NOMO-1 treated with DMSO at 0.1 percent for 48 hours (cell line): ENCODE results near the gene DOLPP1.
"Not testable (repeated sequence)": the region's sequence is repeated elsewhere in the genome, so short reads cannot be mapped to it uniquely, and the experiment has no call there.

Source experiments
- DNase-seq: peaks from one replicate; lab custom pipeline; 2025; ENCODE audit not compliant: unreplicated experiment; lab: John Stamatoyannopoulos, UW

Gene DOLPP1, protein sequence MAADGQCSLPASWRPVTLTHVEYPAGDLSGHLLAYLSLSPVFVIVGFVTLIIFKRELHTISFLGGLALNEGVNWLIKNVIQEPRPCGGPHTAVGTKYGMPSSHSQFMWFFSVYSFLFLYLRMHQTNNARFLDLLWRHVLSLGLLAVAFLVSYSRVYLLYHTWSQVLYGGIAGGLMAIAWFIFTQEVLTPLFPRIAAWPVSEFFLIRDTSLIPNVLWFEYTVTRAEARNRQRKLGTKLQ

DNA sequence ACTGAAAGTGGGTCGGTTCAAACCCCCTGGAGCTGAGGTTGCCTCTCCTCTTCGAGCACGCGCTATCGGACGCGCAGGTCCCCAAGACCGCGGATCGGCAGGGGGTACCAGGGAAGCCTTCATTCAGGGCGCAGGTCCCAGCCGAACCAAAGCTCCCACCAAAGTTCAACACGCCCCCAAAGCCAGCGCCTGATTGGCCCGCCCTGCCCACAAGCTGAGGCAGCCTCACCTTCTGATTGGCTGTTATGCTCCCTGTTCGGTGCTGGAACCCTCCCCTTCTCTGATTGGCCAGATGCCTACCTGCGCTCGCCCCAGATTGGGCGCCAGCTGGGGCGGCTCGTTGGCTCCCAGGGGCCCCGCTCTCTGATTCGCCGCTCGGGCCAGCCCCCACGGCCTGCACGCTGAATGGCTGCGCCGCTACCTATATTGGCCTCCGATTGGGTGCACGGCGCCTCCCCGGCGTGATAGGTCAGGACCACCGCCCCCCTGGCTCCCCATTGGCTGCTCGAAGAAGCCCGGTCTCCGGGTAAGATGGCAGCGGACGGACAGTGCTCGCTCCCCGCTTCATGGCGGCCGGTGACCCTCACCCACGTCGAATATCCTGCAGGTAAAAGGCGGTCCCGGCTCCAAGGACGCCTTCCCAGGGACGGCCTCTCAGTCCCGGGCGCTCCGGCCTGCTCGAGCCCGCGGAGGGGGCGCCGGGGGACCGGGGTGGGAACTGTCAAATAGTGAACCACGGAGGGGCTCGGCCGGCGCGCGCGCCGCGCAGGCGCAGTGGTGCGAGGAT, at the start of gene DOLPP1:
DOLPP1 (plus strand) TSS at position 511 of the 787 bp plus-strand sequence; CDS start at position 532, 21 bp downstream.
- peak; percentile 95 for DNase-seq

DNA sequence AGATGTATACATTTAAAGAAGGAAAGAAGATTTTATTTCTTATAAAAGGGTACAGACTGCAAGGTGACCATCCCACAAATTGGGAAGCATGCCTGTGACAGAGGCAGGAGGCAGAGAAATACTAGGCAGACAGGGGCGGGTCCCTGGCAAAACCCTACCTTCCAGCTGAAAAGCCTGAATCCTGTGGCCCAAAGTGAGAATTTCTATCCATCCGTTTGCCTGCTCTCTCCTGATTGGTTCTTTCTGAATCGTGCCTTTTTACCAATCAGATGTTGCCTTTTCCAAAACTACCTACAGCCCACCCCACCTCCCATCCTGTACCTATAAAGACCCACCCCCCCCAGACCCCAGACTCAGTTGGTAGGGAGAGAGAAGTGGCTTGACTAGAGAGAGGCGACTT, 49.4 kb upstream of the DOLPP1 start:
- no peak for DNase-seq

DNA sequence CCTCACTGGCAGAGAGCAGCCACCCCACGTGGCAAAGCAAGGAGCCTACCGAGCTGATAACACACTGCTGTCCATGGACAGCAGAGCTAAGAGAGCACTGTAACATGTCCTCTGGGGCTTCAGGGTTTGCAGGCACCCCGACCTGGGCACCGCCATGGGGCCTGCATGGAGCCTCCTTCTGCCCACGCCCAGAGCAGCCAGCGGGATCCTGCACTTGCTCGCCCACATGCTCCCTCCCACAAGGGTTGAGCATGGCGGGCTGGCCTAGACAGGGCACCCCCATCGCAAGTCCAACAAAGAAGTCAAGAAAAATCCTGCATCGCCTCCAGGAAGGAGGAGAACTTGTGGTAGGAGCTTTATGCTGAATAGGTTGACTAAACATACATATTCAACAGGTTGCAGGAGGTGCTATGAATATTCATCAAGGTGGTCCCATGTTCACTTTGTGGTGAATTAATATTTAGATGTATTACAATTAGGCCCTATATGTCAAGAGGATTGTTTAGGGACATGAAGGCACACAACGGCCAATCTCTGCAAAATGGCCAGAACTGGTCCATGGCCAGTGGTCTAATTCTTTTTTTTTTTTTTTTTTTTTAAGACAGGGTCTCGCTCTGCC, 48.3 kb upstream of the DOLPP1 start:
- DNase-seq = no peak

DNA sequence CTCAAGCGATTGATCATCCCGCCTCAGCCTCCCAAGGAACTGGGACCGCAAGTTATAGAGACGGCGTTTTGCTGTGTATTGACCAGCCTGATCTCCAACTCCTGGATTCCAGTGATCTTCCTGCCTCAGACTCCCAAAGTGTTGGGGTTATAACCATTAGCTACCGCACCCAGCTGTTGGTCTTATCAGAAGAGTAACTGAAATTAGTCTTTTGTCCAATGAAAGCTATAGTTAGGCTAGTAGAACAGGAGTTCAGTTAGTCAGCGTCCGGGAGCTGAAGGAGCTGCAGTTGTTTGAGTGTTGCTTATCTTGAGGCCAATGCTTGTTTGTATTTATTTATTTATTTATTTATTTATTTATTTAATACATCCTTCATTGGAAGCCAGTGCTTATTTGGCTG, 47.7 kb upstream of the DOLPP1 start:
- DNase-seq = no peak

DNA sequence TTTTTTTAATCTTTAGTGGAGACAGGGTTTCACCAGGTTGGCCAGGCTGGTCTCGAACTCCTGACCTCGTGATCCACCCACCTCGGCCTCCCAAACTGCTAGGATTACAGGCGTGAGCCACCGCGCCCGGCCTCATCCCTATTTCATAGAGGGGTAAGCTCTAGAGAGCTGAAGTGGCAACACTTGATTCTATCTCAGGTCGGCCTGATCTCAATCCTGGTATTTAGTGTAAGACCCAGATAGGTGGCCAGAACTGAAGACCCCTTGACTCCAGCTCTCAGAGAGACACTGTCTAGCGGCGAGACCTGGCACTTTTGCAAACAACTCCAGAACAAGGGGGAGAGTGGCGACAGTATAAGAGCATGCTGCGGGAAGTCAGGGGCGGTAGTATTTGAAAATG, 45.1 kb upstream of the DOLPP1 start:
- not testable (repeated sequence) for DNase-seq

DNA sequence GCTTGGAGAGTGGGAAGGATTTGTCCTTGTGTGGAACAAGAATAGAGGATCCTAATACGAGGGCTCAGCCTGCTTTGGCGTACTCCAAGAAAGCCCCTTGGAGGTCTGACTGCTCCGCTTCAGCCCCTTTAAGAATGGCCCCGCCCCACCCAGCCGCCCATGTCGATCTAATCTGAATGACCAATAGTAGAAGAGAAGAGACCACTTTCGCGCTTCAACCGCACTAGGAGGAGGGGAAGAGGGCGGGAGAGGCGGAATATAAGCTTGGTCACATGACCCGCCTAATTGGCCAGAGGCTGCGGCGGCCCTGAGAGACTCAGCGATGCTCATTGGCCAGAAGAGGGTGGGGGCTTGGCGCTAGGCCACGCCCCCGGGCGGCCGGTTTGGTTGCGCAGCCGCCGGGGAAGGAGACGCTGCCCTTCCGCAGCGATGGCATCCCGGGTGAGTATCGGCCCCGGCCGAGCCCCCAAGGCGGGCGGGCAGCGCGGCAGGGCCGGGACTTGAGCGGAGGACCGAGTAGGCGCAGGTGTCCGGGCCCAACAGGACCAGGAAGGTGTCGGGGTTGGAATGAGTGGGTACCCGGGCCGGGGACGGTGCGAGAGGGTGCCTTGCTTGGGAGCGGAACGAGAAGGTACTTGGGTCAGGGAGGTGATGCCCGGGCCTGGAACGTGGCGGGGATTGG, 44.5 kb upstream of the DOLPP1 start, which contains the start of gene MIGA2:
MIGA2 (plus strand) TSS at position 386 of the 682 bp plus-strand sequence. CDS start 3,969 bp downstream, outside the sequence.
- DNase-seq = peak; percentile 99

DNA sequence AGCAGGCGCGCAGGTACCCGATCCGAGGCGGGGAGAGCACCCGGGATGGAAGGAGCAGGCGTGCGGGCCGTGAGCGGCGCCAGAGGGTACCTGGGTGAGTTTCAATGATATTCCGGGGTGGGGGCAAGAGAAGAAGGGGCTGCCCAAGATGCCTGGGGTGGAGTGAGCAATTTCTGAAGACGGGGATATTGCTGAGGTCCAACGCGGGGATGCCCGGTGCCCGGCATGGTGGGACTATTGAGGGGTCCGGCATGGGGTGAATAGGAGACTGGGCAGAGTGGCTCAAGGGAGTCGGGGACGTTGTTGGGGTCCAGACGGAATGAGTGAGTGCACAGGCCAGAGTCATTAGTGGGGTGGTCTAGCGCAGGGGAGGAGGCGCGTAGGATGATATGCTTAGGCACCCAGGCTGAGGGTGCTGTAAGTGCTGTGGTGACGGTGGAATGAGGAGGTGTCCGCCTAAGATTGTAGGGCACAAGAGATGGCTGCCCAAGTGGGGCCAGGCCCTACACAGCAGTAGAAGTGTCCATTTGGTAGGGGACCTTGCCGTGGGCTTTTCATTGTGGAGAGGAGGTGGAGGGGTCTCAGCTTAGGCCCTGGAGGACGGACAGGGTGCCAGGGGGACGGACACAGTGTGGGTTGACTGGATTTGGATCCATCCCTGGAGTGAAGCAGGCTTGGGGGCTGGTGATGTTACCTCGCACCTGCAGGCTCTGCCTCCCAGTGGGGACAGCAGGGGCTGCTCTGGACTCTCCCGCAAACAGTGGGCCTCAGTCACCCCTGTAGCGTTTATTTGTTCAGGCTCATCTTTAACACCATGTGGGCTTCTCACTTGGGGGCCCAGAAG, 43.8 kb upstream of the DOLPP1 start:
- DNase-seq = no peak

DNA sequence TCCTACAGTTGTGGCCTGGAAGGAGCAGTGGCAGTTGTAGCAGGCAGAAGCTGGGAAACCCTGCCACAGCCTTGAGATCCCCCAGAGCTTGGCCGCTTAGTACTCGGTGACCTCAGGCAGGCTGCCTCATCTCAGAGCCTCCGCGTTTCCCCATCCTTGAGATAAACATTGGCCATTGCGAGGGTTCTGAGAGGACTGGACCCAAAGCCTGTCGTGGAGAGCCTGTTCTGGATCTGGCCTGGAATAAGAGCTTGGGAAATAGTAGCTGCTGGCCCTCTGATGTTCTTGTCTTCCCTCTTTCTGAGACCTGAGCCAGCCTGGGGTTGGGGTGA, 43.2 kb upstream of the DOLPP1 start:
- no peak for DNase-seq

DNA sequence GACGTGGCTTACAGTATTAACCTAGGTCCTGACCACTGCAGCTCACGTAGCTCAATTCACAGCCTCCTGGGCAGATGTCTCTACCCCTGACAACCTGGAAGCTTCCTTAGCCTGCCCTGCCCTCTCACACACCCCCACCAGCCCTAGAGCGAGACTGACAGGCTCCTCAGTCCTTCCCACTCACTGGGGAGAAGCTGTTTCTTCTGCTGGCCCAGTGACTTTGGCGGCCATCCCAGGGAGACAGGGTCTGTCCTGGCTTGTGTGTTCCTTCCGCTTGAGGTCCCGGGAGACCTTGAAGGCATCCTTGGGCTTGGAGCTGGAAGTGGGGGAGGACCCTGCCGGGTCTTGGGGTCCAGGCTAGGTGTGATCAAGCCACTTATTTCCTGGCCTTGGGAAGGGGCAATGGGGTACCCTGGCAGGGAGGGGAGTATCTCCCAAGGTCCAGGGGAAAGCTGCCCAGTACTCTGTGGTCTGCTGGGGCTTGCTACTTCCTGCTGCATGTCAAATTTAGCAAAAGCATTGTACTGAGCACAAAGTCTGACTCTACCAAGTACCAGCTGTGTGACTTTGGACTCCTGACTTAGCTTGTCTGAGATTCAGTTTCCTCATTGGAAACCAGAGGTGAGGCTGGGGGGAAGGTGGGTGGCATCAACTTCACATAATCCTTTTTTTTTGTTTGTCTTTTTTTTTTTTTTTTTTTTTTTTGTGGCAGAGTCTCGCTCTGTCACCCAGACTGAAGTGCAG, 42.6 kb upstream of the DOLPP1 start:
- no peak for DNase-seq

DNA sequence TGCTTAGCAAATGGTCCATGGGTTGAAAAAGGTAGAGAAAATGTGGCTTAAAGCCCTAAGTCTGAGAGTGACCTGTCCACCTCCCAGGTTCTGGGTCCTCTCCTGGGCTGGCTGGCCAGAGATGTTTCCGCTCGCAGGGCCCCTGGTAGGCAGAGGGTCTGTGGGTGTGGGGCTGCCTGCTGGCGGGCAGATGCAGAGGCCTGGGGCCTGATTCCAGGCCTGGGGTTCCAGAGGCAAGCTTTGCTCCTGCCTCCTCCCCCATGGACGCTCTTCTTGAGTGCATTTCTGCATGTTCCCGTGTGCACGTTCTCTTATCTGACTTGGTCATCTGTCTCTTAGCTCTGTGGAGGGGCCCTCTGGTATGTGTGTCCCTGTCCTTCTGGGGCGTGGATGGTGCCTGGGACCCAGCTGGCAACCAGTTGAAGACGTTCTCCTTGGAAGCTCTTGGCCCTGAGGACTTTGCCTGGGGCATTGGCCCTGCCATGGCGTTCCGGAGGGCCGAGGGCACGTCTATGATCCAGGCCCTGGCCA, 40.7 kb upstream of the DOLPP1 start:
- no peak for DNase-seq

DNA sequence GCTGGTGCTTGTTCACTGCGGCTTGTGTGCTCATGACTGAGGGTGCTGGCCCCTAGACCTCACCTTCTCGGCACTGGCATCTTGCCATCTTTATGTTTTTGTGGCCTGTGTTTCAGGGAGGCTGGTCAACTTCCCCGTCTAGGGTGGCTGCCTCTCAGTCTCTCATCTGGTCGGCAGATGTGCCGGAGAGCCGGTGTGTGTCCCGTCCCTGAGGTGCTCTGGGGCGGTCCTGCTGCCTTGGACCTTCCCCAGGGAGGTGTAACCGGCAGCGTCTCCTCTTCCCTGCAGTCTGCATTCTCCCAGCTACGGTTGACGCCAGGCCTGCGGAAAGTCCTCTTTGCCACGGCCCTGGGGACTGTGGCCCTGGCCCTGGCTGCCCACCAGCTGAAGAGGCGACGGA, 38.9 kb upstream of the DOLPP1 start:
- no peak for DNase-seq

DNA sequence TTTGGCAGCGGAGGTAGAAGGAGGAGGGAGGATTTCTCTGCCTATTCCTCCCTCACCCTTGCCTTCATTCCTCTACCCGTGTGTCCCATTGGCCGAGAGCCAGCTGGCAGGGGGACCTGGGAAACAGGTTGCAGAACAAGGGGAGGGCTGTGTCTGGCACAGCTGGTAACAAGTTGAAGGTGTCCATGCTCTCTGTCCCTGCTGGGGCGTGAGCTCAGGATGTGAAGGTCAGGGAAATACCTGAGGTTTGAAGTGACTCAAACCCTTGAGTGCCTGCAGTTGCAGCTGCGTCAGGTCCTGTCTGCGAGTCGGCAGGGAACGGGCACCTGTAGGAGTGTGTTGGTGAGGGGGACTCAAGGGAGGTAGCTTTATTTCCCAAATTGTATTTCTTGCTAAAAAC, 28.3 kb upstream of the DOLPP1 start:
- no peak for DNase-seq

DNA sequence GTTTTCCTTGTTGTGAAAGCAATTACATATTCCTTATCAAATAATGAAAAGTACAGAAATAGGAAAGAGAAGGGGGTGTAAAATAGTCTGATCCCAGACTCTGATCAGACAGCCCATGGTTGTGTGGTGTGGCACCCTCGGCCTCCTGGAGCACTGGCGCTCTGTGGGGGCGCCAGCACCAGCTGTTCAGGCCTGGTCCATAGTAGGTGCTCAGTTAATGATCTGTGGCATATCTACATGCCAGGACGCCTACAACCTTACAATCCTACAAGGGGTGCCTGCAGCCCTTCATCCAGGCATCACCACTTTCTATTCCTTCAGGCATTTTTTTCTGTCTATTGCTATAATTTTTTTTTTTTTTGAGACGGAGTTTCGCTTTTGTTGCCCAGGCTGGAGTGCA, 27.9 kb upstream of the DOLPP1 start:
- DNase-seq = no peak

DNA sequence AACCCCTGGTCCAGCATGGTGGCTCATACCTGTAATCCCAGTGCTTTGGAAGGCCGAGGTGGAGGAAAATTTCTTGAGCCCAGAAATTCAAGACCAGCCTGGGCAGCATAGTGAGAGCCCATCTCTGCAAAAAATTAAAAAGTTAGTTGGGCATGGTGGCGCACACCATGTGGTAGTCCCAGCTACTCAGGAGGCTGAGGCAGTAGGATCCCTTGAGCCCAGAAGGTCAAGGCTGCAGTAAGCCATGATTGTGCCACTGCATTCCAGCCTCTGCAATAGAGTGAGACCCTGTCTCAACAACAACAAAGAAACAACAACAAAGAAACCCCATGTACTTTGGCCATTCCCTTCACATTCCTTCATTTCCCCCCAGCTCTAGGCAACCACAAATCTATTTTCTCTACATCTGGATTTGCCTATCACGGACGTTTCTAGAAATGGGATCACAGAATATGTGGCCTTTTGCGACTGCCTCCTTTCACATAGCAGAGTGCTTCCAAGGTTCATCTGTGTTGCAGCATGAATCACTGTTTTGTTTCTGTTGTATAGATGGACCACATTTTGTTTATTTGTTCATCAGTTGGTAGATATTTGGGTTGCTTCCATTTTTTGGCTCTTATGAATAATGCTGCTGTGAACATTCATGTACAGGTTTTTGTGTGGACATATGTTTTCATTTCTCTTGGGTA, 26.6 kb upstream of the DOLPP1 start:
- no peak for DNase-seq

DNA sequence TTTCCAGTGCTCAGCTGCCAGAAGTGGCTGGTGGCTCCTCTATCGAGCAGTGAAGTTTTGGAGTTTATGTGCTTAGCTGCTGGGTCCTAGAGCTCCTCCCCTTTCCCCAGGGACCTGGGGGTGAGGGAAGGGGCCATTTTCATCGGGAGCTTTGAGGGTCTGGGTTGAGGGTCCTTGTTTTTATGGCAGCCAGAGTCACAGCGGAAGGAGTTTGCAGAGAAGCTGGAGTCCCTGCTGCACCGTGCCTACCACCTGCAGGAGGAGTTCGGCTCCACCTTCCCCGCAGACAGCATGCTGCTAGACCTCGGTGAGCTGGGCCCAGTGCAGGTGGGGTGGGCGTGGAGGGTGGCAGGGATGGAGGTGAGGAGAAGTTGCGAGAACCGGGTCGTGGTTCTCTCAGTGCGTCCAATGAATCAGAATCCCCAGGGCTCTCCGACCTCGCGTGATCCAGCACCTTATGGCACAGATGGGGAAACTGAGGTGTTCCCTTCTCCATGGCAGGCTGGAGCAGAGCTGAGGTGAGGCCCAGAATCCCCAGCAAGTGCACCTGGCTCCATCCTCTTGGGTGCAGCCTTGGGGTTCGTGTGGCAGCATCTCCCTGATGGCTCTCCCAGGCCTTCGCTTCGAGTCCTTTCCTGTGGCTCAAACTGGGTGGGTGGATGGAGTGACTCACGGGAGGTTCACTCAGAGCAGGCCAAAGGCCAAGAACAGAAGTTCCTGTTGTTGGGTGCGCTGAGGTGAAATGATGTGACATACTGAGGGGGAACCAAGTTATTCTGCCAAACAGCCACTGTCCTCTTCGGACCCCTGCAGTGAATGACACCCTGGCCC, 21.7 kb upstream of the DOLPP1 start:
- no peak for DNase-seq

DNA sequence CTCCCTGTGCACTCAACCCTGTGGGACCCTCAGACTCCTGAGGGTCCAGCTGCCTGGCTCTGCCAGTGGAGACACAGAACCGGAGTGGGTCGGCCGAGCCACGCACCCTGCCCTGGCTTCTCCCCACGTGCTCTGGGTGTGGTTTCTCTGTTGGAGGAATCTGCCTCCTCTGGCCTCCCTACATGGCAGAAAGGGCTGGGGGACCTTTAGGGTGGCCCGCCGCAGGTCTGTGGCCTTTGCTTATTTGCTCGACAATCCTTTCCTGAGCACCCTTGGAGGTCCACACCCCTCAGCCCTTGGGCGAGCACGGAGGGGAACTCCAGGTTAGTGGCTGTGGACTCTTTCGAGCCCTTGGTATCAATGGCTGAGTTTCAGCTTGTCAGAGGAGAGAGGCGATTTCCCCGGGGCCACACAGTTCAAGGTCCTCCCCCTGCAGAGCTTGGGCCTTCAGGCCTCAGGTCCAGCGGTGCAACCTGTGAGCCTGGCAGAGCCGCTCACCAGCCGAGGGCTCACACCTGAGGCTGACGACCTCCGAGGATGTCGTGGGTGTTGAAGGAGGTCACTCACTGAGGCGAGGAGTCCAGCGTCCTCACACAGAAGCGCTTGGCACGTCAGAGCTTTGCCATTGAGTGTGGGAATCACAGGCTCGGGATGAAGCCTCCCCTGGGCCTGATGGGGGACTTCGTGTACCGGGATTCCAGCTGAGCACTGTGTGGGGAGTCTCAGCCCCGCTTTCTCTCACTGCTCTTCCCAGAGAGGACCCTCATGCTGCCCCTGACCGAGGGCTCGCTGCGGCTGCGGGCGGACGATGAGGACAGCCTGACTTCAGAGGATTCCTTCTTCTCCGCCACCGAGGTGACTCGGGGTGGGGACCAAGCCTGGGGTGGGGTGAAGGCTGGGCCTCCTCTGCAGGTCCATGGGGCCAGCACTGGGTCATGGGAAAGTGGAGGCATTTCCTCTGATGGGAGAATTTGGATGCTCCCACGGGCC, 20.8 kb upstream of the DOLPP1 start:
- DNase-seq = no peak

DNA sequence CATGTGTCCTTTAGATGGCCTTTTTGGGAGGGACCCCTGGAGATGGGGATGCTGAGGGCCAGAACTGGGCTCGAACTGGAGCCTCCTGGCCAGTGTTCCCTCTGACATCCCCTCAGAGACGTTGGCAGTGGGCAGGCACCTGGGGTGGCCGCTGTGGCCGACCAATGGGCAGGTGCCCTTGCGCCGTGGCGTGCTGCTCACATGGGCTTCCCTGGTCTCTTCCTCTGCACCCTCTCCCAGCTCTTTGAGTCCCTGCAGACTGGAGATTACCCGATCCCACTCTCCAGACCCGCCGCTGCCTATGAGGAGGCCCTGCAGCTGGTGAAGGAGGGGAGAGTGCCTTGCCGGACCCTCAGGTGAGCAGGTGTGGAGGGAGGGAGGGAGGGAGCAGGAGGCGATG, 19.9 kb upstream of the DOLPP1 start:
- no peak for DNase-seq
